GM21360 (cell line): ENCODE results near the gene NDUFA12.

Experiments used
- ATAC-seq: cut with Tn5 transposase; IDR thresholded peaks from one replicate; pipeline ENCODE4 v1.9.1; 2021; ENCODE audit warnings: mild to moderate bottlenecking, moderate library complexity; ENCODE audit not compliant: unreplicated experiment

The NDUFA12 gene

DNA sequence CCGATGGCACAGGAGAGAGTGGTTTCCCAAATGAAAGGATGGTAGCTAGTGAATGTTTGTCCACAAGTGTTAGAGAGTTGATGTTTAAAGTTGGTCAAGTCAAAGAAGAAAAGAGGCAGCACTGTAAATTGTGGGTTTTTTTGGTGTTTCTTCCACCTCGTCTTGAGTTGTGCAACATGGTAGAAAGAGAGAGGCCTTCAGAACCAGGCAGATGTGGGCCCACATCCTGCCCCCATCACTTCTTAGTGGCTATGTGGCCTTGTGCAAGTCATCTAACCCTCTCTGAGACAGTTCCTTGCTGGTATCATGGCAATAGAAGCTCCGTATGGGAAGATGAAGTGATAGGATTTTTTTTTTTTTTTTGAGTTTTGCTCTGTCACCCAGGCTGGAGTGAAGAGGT lies 60.8 kb downstream of the NDUFA12 start:
- no peak for ATAC-seq

DNA sequence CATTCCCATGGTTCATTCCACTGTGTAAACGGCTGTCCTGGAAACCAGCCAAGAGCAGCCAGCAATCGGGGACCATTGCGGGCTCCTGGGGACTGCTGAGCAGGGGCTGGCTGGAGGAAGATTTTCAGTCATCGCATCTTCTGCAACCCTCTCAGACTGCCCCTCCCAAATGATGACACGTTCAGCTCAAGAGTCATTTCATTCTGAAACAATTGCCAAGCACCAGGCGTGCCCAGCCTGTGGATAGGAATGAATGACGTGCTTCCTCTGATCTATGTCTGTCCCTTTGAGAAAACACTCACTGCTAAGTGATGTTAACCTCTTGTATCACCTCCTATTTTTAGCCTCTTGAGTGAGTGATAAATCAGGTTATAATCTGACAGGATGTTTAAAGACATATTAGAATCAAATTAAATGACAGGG lies 62.0 kb downstream of the NDUFA12 start:
- ATAC-seq = no peak

DNA sequence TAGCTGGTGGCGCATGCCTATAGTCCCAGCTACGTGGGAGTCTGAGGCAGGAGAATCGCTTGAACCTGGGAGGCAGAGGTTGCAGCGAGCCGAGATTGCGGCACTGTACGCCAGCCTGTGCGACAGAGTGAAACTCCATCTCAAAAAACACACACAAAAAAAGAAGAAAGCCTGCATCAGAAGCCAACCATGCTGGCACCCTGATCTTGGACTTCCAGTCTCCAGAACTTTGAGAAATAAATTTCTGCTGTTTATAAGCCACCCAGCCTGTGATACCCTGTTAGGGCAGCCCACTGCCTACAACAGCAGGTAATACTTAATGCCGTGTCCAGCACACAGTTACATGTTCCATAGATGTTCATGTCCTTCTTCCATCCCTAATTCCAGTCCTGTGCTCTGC lies 62.7 kb downstream of the NDUFA12 start:
- no peak for ATAC-seq

DNA sequence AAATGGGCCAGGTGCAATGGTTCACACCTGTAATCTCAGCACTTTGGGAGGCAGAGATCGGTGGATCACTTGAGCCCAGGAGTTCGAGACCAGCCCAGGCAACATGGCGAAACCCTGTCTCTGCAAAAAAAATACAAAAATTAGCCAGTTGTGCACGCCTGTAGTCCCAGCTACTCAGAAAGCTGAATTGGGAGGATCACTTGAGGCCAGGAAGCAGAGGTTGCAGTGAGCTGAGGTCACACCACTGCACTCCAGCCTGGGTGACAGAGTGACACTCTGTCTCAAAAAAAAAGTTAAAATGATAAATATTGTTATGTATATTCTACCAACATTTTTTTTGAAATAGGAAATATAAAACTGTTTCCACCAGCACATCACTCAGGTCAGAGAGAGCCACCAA lies 64.9 kb downstream of the NDUFA12 start:
- ATAC-seq = no peak

DNA sequence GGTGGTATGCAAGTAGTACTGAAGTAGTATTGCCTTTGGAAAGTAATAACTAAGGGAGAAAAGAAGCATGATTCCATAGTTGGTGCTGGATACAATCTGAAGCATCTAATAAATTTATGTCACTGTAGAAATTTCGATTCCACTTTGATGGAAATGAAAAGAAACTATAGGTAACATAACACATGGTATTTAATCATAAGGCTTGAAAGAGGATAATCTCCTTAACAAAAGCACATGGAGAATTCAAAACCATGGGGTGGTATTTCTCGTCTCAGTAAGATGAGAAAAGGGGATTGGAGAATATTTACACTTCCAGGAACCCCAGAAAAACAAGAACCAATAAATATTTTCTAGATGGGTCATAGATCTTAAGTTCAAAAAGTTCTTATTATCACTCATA lies 72.7 kb downstream of the NDUFA12 start:
- ATAC-seq = no peak

DNA sequence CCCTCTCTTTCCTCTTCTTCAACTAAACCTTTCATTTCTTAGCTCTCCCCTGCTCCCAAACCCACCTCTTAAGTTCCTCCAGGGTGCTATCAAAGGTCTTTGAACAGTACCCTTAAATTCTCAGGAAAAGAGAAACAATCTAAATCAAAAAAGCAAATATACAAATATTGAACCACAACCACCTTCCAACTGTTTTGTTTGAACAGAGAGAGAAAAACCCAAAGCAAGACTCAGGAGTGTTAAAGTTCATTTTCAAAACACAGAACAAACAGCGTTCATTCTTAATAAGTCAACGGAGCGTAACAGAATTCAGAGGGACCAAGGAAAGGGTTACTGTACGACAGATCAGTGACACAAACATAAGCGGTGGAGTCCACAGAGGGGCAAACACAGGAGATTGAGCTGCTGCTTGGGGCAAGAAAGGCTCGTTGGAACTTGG lies 73.3 kb downstream of the NDUFA12 start:
- no peak for ATAC-seq

DNA sequence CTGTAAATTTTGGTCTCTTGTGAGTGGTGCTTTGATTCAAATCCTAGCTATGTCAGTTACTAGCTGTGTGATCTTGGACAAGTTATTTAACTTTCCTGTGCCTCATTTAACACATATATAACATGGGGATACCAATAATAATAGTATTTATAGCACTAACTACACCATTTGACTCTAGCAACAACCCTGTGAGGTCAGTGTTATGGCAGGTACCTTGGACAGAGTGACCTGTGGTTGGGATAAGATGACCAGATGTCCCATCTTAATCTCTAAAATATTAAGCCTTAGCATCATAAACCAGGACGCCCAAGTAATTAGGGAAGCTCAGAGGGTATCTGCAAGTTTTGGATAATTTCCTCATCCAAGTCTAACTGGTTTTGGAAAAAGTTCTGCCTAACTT lies 73.7 kb downstream of the NDUFA12 start:
- ATAC-seq = no peak

DNA sequence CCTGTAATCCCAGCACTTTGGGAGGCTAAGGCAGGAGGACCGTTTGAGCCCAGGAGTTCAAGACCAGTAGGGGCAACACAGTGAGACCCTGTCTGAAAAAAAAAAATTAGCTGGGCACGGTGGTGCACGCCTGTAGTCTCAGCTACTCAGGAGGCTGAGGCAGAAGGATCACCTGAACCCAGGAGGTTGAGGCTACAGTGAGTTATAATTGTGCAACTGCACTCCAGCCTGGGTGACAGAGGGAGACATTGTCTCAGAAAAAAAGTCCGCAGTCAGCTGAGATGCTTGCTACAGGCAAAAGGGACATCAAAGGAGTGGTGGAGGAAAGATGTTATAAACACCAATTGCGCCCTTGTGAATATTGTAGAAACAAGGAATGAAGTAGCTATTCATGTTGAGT lies 77.8 kb downstream of the NDUFA12 start:
- ATAC-seq = no peak

DNA sequence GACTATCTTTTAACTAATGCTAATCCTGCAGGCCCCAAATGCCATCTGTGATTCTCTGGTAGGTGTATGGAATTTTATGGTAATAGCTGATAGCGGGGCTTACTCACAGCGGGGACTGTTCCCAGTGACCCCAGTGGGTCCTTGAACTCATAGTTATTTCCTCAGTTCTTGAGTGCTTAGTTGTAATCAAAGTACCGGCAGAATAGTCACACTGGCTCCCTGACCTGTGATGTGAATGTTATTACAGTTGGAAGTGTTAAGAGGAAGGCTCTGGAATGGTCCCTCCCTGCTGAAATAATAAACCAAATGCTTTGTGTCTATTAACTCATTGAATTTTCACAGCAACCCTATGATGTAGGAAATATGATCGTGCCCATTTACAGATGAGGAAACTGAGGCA lies 78.3 kb downstream of the NDUFA12 start:
- no peak for ATAC-seq

DNA sequence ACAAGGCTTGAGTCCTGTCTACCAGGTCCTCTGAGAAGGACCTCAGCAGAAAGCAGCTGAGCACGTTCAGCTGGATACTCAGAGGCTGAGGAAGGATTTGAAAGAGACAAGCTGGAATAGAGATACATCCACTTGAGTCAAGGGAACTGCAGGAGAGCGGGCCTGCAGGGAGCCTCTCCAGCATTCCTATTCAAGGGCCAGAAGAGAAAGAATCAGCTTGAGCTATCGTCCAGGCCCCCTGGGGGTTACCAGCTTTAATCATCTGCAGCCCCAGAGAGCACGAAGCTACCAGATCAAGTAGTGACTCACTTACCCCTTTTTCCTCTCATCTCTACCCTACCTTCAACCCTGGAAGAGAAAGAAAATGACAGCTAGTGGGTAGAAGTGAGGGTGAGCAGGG lies 80.9 kb downstream of the NDUFA12 start:
- no peak for ATAC-seq
